Right atrium auricular region (tissue), 2 donors: ENCODE data around the gene TBL3. TPM values are rescaled to one million over a fixed set of nuclear protein-coding genes. Genes with fewer than 3 reads are reported as not detected.
A peak's percentile ranks its signal among the peaks of the same experiment; 100 is the strongest.

Source experiments
- DNase-seq: peaks from one replicate; pipeline ENCODE4 v3.0.0-alpha.2; 2019; ENCODE audit warnings: low spot score
- H3K27ac ChIP-seq, 2 donors: fragments of 200-600 bp; sonication (generic); 1 replicate in 1 of 2; 2 replicates in 1 of 2; pipeline ENCODE4 v1.5.1; 2016 to 2019
- H3K27me3 ChIP-seq, 2 donors: fragments of 200-600 bp; sonication (generic); one replicate each; pipeline versions ENCODE4 v1.5.1 to v1.6.0; 2017 to 2019
- H3K36me3 ChIP-seq: fragments of 200-600 bp; sonication (generic); one replicate; pipeline ENCODE4 v1.5.1; 2016
- H3K4me1 ChIP-seq, 2 donors: fragments of 200-600 bp; sonication (generic); one replicate each; pipeline versions ENCODE4 v1.5.1 to v1.6.0; 2017 to 2019
- H3K4me3 ChIP-seq, 2 donors: fragments of 200-600 bp; sonication (generic); 1 replicate in 1 of 2; 2 replicates in 1 of 2; pipeline ENCODE4 v1.5.1; 2017 to 2019; ENCODE audit warnings: mild to moderate bottlenecking in 1 of 2, moderate library complexity in 1 of 2
- H3K9me3 ChIP-seq, 2 donors: fragments of 200-600 bp; sonication (generic); one replicate each; pipeline ENCODE4 v1.5.1; 2019
- CTCF ChIP-seq, 2 donors: fragments of 200-600 bp; sonication (generic); IDR thresholded peaks; one replicate each; pipeline ENCODE4 v1.5.1; 2019; ENCODE audit warnings: antibody characterized with exemption in 2 of 2
- total RNA-seq, 2 donors: library from RNA; depleted of rRNA; stranded (reverse); fragments of >200 nt; gene quantifications; one replicate each; pipeline ENCODE4 v1.1.0, GENCODE V29; 2016

TBL3 gene
- total RNA-seq, 2 donors from 2014 or later, result 22.4 to 35.6 TPM

- peak overlapping the region in 1 of 2 donors; percentile 80 for H3K27ac ChIP-seq
- TF ChIP-seq CTCF (IDR thresholded peaks at IDR 0.05), result no peak
- H3K27me3 ChIP-seq, result no peaks in the 10 kb centered on the region
- H3K36me3 ChIP-seq, result peaks cover 30% of the 10 kb centered on the region
- H3K4me3 ChIP-seq, result peak overlapping the region in 1 of 2 donors; percentile 82
- no peaks in the 10 kb centered on the region for H3K9me3 ChIP-seq
- peaks cover 0 to 19% of the 10 kb centered on the region in 2 donors for H3K4me1 ChIP-seq
- no peak for DNase-seq
Measured at GRCh38 chr16:1941162-1942046, 30.4 kb upstream of the TBL3 start.

GRCh38 chr16:1942047-1942809, 29.6 kb upstream of the TBL3 start:
- TF ChIP-seq CTCF (IDR thresholded peaks at IDR 0.05), result no peak
- DNase-seq, result no peak
- H3K4me1 ChIP-seq, result peaks cover 0 to 19% of the 10 kb centered on the region in 2 donors

GRCh38 chr16:1942810-1943726, 28.8 kb upstream of the TBL3 start, which contains the start of gene MSRB1:
MSRB1 (minus strand) TSS chr16:1943199; CDS start chr16:1943156, 43 bp downstream.
- Histone ChIP-seq H3K27me3 (no peaks in the 10 kb centered on the region), H3K27ac (peak within 1 kb of the TSS; percentile 80 to 90), H3K9me3 (no peaks in the 10 kb centered on the region), H3K36me3 (peaks cover 24% of the 10 kb centered on the region), H3K4me1 (peaks cover 0 to 19% of the 10 kb centered on the region in 2 donors), H3K4me3 (peak within 1 kb of the TSS; percentile 82 to 94)
- TF ChIP-seq CTCF (IDR thresholded peaks at IDR 0.05), result no peak
- peak; percentile 100 for DNase-seq

More at GRCh38 chr16:1942047-1942809, 29.6 kb upstream of the TBL3 start:
- Histone ChIP-seq H3K27me3 (no peaks in the 10 kb centered on the region), H3K27ac (peak overlapping the region; percentile 80 to 90), H3K4me3 (peak overlapping the region; percentile 82 to 94), H3K9me3 (no peaks in the 10 kb centered on the region), H3K36me3 (peaks cover 30% of the 10 kb centered on the region)

GRCh38 chr16:1944612-1945199, 27.1 kb upstream of the TBL3 start:
- Histone ChIP-seq H3K4me3 (no peak overlapping the region), H3K27ac (no peak overlapping the region), H3K4me1 (peaks cover 0 to 19% of the 10 kb centered on the region in 2 donors), H3K9me3 (no peaks in the 10 kb centered on the region), H3K27me3 (no peaks in the 10 kb centered on the region), H3K36me3 (peaks cover 8% of the 10 kb centered on the region)
- no peak for TF ChIP-seq CTCF (IDR thresholded peaks at IDR 0.05)
- no peak for DNase-seq
